ENCODE measurements around the gene PHACTR3. TPM values are rescaled to one million over a fixed set of nuclear protein-coding genes. Genes with fewer than 3 reads are reported as not detected.

PHACTR3 gene
- polyA plus RNA-seq, 1 donor (not counting 4 experiments of a cell fraction or from before 2014, with no cell fraction given): 2.6 TPM

DNA sequence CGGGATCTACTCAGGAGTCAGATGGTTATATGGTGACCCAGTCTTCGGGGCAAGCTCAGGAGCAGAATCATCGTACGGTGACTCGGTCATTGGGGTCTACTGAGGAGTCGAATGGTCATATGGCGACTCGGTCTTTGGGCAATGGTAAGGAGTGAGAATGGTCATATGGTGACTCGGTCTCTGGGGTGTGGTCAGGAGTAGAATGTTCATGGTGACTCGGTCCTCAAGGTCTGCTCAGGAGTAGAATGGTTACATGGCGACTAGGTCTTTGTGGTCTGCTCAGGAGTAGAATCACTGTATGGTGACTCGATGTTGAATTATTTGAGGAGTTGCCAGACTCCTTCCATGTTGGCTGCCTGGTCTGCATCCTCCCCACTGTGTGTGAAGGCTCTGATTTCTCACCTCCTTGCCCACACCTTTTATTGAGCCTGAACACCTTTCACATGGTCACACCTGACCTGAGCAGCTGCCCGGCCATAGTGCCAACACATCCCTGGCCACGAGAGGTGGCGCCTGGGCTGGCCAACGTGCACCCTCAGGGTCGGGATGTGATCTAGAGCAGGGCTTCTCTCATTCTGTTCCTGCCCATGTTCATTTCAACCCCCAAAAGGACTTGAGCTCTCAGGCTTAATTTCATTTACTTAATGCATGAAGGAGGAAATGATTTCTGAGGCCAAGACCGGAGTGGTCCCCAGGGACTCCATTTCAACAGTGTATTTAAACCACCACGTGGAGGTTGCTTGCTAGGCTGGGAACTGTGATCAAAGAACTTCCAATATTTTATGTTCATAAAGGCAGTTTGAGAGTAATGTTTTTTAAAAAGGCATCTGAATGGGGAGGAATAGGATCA lies 119.5 kb downstream of the PHACTR3 start:
- Histone ChIP-seq H2AFZ (ENCODE audit: control insufficient read depth, low read length) (no peak overlapping the region), H3K4me1 (ENCODE audit: control insufficient read depth, extremely low read depth, insufficient read depth, low read length) (no peaks in the 10 kb centered on the region), H3K27ac (ENCODE audit: control insufficient read depth, insufficient read depth, low read length) (no peak overlapping the region), H3K4me3 (ENCODE audit: control insufficient read depth in 2 of 3, extremely low read depth in 1 of 3, insufficient read depth in 2 of 3, low read depth in 1 of 3, low read length in 3 of 3) (no peak overlapping the region), H3K27me3 (ENCODE audit: control insufficient read depth, extremely low read depth, insufficient read depth, low read length) (no peaks in the 10 kb centered on the region), H3K9me1 (ENCODE audit: control insufficient read depth, extremely low read depth, insufficient read depth, low read length) (no peaks in the 10 kb centered on the region), H3K9ac (ENCODE audit: control insufficient read depth, extremely low read depth, insufficient read depth, low read length) (no peak overlapping the region), H4K20me1 (ENCODE audit: control insufficient read depth, extremely low read depth, insufficient read depth, low read length) (no peaks in the 10 kb centered on the region), H3K9me3 (ENCODE audit: control insufficient read depth, low read depth, low read length) (no peaks in the 10 kb centered on the region), H3K36me3 (ENCODE audit: control insufficient read depth in 2 of 2, extremely low read depth in 1 of 2, insufficient read depth in 2 of 2, low read length in 2 of 2) (no peaks in the 10 kb centered on the region), H3K79me2 (ENCODE audit: control insufficient read depth, insufficient read depth, low read length) (no peaks in the 10 kb centered on the region), H3K4me2 (ENCODE audit: control insufficient read depth, extremely low read depth, insufficient read depth, low read depth, low read length) (no peak overlapping the region)
- dilution Hi-C loops (cut with MboI; ENCODE audit: extremely low pct_ligation_motif_present, low sequenced_read_pairs): no loop called here
- FAIRE-seq (no peak), DNase-seq (ENCODE audit: low read depth, low spot score) (no peak)
- TF ChIP-seq, protein P1, sequence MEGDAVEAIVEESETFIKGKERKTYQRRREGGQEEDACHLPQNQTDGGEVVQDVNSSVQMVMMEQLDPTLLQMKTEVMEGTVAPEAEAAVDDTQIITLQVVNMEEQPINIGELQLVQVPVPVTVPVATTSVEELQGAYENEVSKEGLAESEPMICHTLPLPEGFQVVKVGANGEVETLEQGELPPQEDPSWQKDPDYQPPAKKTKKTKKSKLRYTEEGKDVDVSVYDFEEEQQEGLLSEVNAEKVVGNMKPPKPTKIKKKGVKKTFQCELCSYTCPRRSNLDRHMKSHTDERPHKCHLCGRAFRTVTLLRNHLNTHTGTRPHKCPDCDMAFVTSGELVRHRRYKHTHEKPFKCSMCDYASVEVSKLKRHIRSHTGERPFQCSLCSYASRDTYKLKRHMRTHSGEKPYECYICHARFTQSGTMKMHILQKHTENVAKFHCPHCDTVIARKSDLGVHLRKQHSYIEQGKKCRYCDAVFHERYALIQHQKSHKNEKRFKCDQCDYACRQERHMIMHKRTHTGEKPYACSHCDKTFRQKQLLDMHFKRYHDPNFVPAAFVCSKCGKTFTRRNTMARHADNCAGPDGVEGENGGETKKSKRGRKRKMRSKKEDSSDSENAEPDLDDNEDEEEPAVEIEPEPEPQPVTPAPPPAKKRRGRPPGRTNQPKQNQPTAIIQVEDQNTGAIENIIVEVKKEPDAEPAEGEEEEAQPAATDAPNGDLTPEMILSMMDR (optimal IDR thresholded peaks at IDR 0.05 in 1 of 3, IDR thresholded peaks at IDR 0.05 in 1 of 3, conservative IDR thresholded peaks at IDR 0.05 in 1 of 3; ENCODE audit: extremely low read depth in 1 of 3, insufficient read depth in 2 of 3, low read length in 3 of 3): no peak
- no peak for TF ChIP-seq EZH2 (IDR thresholded peaks at IDR 0.05; ENCODE audit: low read length)

DNA sequence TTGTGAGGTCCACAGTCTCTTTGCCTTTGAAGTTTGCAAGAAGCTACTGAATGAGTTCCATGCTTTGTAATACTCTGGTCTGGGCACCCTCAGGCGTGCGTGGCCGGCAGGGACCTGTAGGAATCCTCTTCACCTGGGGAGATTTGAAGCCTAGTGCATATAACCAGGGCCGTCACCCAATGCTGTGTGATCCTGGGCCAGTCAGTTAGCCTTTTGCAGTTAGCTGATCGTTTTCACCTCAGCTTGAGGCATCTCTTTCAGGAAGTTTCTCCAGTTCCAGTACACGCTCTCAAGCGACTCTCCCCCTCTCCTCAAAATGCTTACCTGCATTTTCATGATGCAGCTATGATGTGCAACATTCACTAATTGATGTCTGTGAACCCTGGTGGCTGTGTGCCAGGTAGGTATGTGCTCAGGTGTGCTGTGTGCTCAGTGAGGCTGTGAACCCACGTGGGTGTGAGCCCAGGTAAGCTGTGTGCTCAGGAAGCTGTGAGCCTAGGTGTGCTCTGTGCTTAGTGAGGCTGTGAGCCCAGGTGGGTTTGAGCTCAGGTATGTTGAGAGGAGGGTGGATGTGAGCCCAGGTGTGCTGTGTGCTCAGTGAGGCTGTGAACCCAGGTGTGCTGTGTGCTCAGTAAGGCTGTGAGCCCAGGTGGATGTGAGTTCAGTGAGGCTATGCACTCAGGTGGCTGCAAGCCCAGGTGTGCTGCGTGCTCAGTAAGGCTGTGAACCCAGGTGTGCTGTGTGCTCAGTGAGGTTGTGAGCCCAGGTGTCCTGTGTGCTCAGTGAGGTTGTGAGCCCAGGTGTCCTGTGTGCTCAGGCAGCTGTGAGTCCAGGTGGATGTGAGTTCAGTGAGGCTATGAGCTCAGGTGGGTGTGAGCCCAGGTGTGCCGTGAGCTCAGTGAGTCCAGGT lies 120.4 kb downstream of the PHACTR3 start:
- no peak overlapping the region for H3K4me2 ChIP-seq (ENCODE audit: control insufficient read depth, extremely low read depth, insufficient read depth, low read depth, low read length)

More for the DNA sequence above, 120.4 kb downstream of the PHACTR3 start:
- Histone ChIP-seq H4K20me1 (ENCODE audit: control insufficient read depth, extremely low read depth, insufficient read depth, low read length) (no peaks in the 10 kb centered on the region), H2AFZ (ENCODE audit: control insufficient read depth, low read length) (no peak overlapping the region), H3K9ac (ENCODE audit: control insufficient read depth, extremely low read depth, insufficient read depth, low read length) (no peak overlapping the region), H3K4me1 (ENCODE audit: control insufficient read depth, extremely low read depth, insufficient read depth, low read length) (no peaks in the 10 kb centered on the region), H3K36me3 (ENCODE audit: control insufficient read depth in 2 of 2, extremely low read depth in 1 of 2, insufficient read depth in 2 of 2, low read length in 2 of 2) (no peaks in the 10 kb centered on the region), H3K79me2 (ENCODE audit: control insufficient read depth, insufficient read depth, low read length) (no peaks in the 10 kb centered on the region), H3K27me3 (ENCODE audit: control insufficient read depth, extremely low read depth, insufficient read depth, low read length) (no peaks in the 10 kb centered on the region), H3K4me3 (ENCODE audit: control insufficient read depth in 2 of 3, extremely low read depth in 1 of 3, insufficient read depth in 2 of 3, low read depth in 1 of 3, low read length in 3 of 3) (no peak overlapping the region), H3K9me3 (ENCODE audit: control insufficient read depth, low read depth, low read length) (no peaks in the 10 kb centered on the region), H3K9me1 (ENCODE audit: control insufficient read depth, extremely low read depth, insufficient read depth, low read length) (no peaks in the 10 kb centered on the region), H3K27ac (ENCODE audit: control insufficient read depth, insufficient read depth, low read length) (no peak overlapping the region)
- no peak for FAIRE-seq
- DNase-seq (ENCODE audit: low read depth, low spot score): no peak
- TF ChIP-seq, protein P1 (optimal IDR thresholded peaks at IDR 0.05 in 1 of 3, IDR thresholded peaks at IDR 0.05 in 1 of 3, conservative IDR thresholded peaks at IDR 0.05 in 1 of 3; ENCODE audit: extremely low read depth in 1 of 3, insufficient read depth in 2 of 3, low read length in 3 of 3): no peak
- TF ChIP-seq EZH2 (IDR thresholded peaks at IDR 0.05; ENCODE audit: low read length): no peak
- dilution Hi-C loops (cut with MboI; ENCODE audit: extremely low pct_ligation_motif_present, low sequenced_read_pairs): no loop called here
